RWPE1 (cell line): Measurements from ENCODE around the gene SETD7.

ENCODE experiments used
- CTCF ChIA-PET: fragments of 350-600 bp; sonication (Branson Sonifier 250); formaldehyde crosslinking; extraction: SDS; loops from one replicate; lab custom pipeline; 2021; lab: Yijun Ruan, JAX
- POLR2A ChIA-PET: fragments of 400-600 bp; formaldehyde crosslinking; extraction: SDS; loops from one replicate; lab custom pipeline; 2020; ENCODE audit warnings: antibody characterized with exemption; ENCODE audit not compliant: low non-redundant PET; lab: Yijun Ruan, JAX
- DNase-seq: peaks from one replicate; pipeline ENCODE4 v3.0.0; 2012; ENCODE audit warnings: low spot score
- H3K27ac ChIP-seq: fragments of 450-650 bp; 2 replicates; pipeline ENCODE4 v1.5.1; 2017
- TF ChIP-seq, protein P1 (sequence below): fragments of 450-650 bp; conservative IDR thresholded peaks from 2 replicates; pipeline ENCODE4 v1.5.1; 2017; ENCODE audit warnings: low read depth, mild to moderate bottlenecking

Gene SETD7

DNA sequence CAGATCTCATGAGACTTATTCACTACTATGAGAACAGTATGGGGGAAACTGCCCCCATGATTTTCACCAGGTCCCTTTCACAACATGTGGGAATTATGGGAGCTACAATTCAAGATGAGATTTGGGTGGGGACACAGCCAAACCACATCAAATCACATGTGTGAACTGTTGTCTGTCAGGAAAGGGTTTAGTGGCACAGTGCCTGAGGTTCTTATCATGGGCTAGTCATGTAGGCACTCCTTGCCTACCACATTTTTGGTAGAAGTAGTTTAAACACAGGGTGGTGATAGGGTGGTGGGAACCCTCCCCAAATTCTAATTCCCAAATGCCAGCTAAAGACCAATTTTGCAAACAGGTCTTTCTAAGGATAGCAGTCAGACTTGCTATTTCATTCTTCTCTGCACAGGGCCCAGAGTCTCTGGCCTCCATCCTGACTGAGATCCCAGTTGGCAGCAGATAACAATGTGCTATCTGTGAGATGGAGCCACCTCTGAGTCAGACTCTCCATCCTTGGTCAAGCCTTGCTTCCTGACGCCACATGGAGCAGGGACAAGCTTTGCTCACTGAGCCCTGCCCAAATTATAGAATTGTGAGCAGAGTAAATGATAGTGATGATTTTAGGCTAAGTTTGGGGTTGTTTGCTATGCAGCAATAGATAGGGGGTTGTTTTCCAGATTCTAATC, 33.5 kb upstream of the SETD7 start:
- TF ChIP-seq, protein P1, sequence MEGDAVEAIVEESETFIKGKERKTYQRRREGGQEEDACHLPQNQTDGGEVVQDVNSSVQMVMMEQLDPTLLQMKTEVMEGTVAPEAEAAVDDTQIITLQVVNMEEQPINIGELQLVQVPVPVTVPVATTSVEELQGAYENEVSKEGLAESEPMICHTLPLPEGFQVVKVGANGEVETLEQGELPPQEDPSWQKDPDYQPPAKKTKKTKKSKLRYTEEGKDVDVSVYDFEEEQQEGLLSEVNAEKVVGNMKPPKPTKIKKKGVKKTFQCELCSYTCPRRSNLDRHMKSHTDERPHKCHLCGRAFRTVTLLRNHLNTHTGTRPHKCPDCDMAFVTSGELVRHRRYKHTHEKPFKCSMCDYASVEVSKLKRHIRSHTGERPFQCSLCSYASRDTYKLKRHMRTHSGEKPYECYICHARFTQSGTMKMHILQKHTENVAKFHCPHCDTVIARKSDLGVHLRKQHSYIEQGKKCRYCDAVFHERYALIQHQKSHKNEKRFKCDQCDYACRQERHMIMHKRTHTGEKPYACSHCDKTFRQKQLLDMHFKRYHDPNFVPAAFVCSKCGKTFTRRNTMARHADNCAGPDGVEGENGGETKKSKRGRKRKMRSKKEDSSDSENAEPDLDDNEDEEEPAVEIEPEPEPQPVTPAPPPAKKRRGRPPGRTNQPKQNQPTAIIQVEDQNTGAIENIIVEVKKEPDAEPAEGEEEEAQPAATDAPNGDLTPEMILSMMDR: no peak
- no peak overlapping the region for H3K27ac ChIP-seq
- DNase-seq: no peak
- ChIA-PET CTCF (interaction anchor here (0.6 kb wide), 1 partner anchor 290 kb away, joined by 4 read pairs; no protein-coding TSS in a partner anchor), POLR2A (no interaction called here)

DNA sequence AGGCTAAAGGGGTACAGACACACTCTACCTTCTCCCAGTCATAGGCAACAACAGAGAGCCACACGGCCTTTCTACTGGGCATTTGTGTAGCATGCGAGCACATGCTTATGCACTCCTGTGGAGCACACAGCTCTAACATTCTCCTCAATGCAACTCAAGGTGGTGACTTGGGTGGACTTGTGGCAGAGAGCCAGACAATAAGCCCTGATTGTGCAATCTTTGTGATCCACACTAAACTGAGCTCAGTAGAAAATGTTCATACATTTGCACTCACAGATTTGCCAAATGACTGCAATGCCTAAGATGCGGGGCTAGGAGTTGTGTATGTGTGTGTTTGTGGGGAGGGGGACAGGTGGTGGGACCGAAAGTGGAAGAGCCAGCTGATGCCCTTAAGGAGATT, 31.4 kb upstream of the SETD7 start:
- DNase-seq: no peak
- no peak overlapping the region for H3K27ac ChIP-seq
- ChIA-PET CTCF (no interaction called here), POLR2A (no interaction called here)
- TF ChIP-seq, protein P1: no peak

DNA sequence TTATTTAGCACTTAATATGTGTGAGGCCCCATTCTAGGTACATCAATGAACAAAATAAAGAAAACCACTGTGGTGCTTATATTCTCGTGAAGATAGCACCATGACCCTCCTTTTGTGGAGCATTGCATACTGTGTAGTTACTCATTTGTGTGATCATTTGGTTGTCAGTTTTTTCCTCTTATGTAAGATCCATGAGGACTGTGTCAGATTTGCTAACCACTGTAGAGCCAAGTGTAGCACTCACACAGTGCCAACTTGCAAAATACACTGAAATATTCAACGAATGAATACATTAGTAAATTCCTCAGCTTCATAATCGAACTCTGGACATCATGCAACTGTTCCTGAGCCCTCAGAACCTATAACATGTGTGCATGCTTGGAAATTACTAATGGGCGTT, 29.5 kb upstream of the SETD7 start:
- ChIA-PET CTCF (no interaction called here), POLR2A (no interaction called here)
- no peak overlapping the region for H3K27ac ChIP-seq
- TF ChIP-seq, protein P1: no peak
- no peak for DNase-seq

DNA sequence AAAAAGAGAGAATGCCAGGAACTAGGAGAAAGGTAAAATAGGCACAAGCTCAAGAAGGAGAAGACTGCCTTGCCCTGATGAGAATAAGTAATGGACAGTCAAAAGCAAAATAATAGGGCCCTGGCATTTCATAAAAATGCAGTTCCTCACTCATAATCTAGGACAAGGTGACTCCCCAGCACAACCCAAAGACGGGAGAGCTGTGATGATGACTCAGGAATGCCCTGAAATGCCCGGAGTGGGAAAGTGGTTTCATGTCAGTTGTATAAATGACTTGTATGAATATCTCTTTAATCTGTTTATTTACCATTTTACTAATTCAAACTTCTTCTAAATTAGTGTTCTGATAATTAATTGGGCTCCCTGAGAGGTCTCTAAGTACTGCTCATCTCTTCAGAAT, 28.8 kb upstream of the SETD7 start:
- ChIA-PET POLR2A (no interaction called here), CTCF (no interaction called here)
- TF ChIP-seq, protein P1: no peak
- H3K27ac ChIP-seq: no peak overlapping the region
- DNase-seq: no peak

DNA sequence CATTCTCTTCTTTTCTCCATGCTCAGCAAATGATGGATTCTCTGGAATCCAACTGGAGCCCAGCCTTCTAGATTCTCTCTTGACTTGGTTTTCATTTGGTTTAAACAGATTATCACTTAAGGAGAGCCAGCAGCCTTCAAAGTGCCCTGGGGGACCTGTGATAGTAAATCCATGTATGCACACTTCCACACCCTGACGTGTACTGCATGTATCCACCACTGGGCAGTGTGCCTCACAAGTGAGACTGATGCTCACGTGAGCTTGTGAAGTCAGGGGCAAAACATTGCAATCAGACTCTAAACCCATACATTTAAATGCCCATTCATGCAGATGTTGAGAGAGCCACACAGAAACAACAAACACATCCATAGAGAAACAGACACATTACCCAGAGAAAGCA, 28.0 kb upstream of the SETD7 start:
- TF ChIP-seq, protein P1: no peak
- DNase-seq: no peak
- ChIA-PET CTCF (no interaction called here), POLR2A (no interaction called here)
- no peak overlapping the region for H3K27ac ChIP-seq

DNA sequence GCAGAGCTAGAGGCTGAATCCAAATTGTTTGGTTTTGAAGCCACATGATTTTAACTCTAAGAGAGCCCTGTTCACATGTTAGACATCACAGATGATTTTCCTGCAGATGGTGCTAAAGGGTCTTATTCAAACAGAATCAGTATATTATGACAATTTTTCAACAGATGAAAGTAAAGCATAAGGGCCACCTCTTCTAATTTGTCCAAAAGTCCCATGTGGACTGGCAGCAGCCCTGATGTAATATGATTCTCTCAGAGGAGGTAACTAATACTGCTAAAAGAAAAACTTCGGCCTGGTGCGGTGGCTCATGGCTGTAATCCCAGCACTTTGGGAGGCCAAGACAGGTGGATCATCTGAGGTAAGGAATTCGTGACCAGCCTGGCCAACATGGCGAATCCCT, 26.0 kb upstream of the SETD7 start:
- no peak for DNase-seq
- ChIA-PET POLR2A (no interaction called here), CTCF (no interaction called here)
- TF ChIP-seq, protein P1: no peak
- H3K27ac ChIP-seq: no peak overlapping the region
